HFF-Myc (cell line): ENCODE measurements around the gene SYTL1.

Experiments
- DNase-seq: peaks from one replicate; pipeline ENCODE4 v3.0.0-alpha.2; 2011; ENCODE audit warnings: low read depth; ENCODE audit errors: extremely low read depth
- H3K4me3 ChIP-seq: replicated peaks from 2 replicates; pipeline ENCODE4 v1.5.1; 2011; ENCODE audit warnings: low read depth, mild to moderate bottlenecking, control low read depth, low read length
- TF ChIP-seq, protein P1 (sequence below): IDR thresholded peaks from 2 replicates; pipeline ENCODE4 v1.5.1; 2012; ENCODE audit warnings: mild to moderate bottlenecking, low read depth, low read length, control low read depth; ENCODE audit errors: missing control alignments

The SYTL1 gene

GRCh38 chr1:27345272-27345671 lies 3.5 kb downstream of the SYTL1 start:
- DNase-seq: no peak
- TF ChIP-seq, protein P1, sequence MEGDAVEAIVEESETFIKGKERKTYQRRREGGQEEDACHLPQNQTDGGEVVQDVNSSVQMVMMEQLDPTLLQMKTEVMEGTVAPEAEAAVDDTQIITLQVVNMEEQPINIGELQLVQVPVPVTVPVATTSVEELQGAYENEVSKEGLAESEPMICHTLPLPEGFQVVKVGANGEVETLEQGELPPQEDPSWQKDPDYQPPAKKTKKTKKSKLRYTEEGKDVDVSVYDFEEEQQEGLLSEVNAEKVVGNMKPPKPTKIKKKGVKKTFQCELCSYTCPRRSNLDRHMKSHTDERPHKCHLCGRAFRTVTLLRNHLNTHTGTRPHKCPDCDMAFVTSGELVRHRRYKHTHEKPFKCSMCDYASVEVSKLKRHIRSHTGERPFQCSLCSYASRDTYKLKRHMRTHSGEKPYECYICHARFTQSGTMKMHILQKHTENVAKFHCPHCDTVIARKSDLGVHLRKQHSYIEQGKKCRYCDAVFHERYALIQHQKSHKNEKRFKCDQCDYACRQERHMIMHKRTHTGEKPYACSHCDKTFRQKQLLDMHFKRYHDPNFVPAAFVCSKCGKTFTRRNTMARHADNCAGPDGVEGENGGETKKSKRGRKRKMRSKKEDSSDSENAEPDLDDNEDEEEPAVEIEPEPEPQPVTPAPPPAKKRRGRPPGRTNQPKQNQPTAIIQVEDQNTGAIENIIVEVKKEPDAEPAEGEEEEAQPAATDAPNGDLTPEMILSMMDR: no peak
- no peak overlapping the region for H3K4me3 ChIP-seq

- TF ChIP-seq, protein P1: no peak
- H3K4me3 ChIP-seq: no peak overlapping the region
- DNase-seq: no peak
These were observed 4.5 kb downstream of the SYTL1 start for GRCh38 chr1:27346357-27346756.

DNA sequence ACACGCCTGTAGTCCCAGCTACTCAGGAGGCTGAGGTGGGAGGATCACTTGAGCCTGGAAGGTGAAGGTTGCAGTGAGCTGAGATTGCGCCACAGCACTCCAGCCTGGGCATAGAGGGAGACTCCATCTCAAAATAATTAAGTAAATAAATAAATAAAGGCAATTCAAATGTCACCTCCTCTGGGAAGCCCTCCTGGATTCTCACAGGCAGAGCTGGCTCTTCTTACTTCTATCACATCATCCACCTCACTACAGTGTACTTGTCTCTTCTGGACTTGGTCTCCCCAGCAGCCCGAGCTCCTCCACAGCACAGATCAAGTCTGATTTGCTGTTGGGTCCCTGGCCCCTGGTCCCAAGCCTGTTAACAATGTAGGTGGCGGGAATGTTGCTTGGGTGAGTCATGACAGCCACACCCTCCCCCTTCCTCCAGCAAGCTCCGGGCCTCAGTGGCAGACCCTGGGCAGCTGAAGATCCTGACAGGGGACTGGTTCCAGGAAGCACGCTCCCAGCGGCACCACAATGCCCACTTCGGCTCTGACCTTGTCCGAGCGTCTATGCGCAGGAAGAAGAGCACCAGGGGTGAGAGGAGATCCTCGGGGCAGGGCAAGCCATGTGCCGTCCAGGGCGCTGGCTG lies 5.3 kb downstream of the SYTL1 start:
- DNase-seq: no peak
- TF ChIP-seq, protein P1: no peak
- H3K4me3 ChIP-seq: no peak overlapping the region

DNA sequence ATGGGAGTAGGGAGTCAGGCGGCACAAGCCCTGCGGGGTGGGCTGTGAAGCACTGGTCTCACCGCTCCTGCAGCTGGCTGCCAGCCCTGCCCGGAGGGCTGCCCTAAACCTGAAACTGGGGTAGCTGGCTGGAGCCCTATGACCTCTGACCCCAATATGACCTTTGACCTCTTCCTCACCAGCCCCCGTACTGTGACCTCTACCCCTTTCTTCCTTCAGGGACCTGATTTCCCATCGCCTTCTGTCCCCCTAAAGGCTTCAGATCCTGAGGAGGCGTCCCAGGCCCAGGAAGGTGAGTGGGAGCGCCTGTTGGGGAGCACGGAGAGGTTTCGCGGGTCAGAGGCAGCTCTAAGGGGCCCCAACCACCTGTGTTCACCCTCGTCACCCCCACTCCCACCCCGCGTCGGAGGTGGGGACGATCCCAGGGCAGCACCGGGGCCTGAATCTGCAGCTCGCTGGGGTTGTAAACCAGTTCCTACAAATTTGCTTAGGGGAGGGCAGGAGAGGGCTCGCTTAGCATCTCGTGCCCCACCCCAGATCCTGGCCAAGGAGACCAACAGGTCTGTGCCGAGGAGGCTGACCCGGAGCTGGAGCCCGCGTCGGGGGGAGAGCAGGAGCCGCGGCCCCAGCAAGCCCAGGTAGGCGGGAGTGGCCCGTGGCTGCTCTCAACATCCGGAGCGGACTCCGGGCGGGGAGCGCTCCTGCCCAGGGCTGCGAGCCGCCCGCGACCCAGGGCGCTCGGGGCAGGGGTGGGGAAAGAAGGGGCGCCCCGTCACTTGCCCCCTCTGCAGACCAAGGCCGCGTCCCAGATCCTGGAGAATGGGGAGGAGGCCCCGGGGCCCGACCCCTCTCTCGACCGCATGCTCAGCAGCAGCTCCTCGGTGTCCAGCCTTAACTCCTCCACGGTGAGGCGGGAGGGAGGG lies 7.3 kb downstream of the SYTL1 start:
- TF ChIP-seq, protein P1: no peak
- no peak for DNase-seq
- peak overlapping the region; percentile 33 for H3K4me3 ChIP-seq

DNA sequence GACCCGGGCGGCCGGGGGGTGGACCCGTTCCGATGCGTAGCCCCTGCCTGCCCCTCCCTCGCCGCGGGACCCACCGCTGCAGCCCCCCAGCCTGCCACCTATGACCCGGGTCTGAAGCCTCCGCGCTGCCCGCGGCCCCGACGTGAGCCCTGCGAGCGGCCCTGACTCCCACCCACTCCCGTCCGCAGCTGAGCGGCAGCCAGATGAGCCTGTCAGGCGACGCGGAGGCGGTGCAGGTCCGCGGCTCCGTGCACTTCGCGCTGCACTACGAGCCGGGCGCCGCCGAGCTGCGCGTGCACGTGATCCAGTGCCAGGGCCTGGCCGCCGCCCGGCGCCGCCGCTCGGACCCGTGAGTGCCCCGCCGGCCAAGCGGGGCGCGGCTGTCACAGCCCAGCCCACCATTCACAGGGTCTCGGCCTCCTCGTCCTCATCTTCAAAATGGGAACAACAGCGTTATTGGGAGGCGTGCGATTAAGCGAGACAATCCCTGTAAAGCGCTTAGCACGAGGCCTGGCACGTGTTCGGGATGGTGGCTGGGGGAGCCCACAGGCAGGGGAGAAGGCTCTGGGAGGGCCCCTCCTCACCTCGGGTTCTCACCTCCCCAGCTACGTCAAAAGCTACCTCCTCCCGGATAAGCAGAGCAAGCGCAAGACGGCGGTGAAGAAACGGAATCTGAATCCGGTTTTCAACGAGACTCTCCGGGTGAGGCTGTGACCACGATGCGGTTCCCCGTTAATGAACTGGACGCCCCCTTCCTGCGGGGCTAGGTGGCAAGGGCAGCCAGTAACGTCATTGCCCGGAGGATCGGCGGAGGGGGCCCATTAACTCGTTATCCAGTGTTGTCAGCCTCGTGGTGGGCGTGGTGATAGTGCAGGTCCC lies 8.2 kb downstream of the SYTL1 start:
- peak overlapping the region; percentile 33 for H3K4me3 ChIP-seq
- DNase-seq: no peak
- TF ChIP-seq, protein P1: no peak
